Ectodermal cell (in vitro differentiated cells): ENCODE data around the gene SLC27A3.
A peak's percentile ranks its signal among the peaks of the same experiment; 100 is the strongest.

Experiments
- H3K27ac ChIP-seq: 2 replicates; pipeline ENCODE4 v1.7.0; 2013; ENCODE audit warnings: mild to moderate bottlenecking, low read depth, low read length; ENCODE audit not compliant: insufficient read depth, poor library complexity, severe bottlenecking
- H3K27me3 ChIP-seq: 2 replicates; pipeline ENCODE4 v1.7.0; 2013; ENCODE audit warnings: mild to moderate bottlenecking, low read length; ENCODE audit not compliant: insufficient read depth, control insufficient read depth, poor library complexity, severe bottlenecking
- H3K36me3 ChIP-seq: one replicate; pipeline ENCODE4 v1.7.0; 2013; ENCODE audit warnings: low read length; ENCODE audit not compliant: control insufficient read depth, insufficient read depth
- H3K4me1 ChIP-seq: one replicate; pipeline ENCODE4 v1.7.0; 2013; ENCODE audit warnings: low read length; ENCODE audit not compliant: control insufficient read depth, insufficient read depth
- H3K4me3 ChIP-seq: 2 replicates; pipeline ENCODE4 v1.7.0; 2013; ENCODE audit warnings: low read depth, low read length, control low read depth; ENCODE audit not compliant: insufficient read depth
- H3K9me3 ChIP-seq: 2 replicates; pipeline ENCODE4 v1.7.0; 2013; ENCODE audit warnings: mild to moderate bottlenecking, low read length, moderate library complexity; ENCODE audit not compliant: control insufficient read depth
- WGBS, 2 experiments: methylation state at CpG; one replicate each; pipeline ENCODE4 v1.1.7; 2013; ENCODE audit warnings: missing lambda C conversion rate in 2 of 2; 5-methylcytosine and 5-hydroxymethylcytosine counted together

SLC27A3 gene

GRCh38 chr1:153773096-153773921 lies 1.9 kb upstream of the SLC27A3 start:
- H3K4me3 ChIP-seq: no peak overlapping the region
- H3K27me3 ChIP-seq: peaks cover 15% of the 10 kb centered on the region
- H3K36me3 ChIP-seq: peaks cover 20% of the 10 kb centered on the region
- 86 to 89% methylated on average over 12 of the region's 12 CpGs for WGBS, 2 experiments
- H3K9me3 ChIP-seq: no peaks in the 10 kb centered on the region
- no peak overlapping the region for H3K27ac ChIP-seq
- H3K4me1 ChIP-seq: peaks cover 4% of the 10 kb centered on the region

- WGBS, 2 experiments: 93 to 94% methylated on average over 8 of the region's 8 CpGs
- Histone ChIP-seq H3K9me3 (no peaks in the 10 kb centered on the region), H3K4me1 (peaks cover 4% of the 10 kb centered on the region), H3K4me3 (no peak overlapping the region), H3K27ac (no peak overlapping the region), H3K36me3 (peaks cover 14% of the 10 kb centered on the region), H3K27me3 (peaks cover 15% of the 10 kb centered on the region)
Observed at GRCh38 chr1:153774026-153774595, 1.1 kb upstream of the SLC27A3 start.

DNA sequence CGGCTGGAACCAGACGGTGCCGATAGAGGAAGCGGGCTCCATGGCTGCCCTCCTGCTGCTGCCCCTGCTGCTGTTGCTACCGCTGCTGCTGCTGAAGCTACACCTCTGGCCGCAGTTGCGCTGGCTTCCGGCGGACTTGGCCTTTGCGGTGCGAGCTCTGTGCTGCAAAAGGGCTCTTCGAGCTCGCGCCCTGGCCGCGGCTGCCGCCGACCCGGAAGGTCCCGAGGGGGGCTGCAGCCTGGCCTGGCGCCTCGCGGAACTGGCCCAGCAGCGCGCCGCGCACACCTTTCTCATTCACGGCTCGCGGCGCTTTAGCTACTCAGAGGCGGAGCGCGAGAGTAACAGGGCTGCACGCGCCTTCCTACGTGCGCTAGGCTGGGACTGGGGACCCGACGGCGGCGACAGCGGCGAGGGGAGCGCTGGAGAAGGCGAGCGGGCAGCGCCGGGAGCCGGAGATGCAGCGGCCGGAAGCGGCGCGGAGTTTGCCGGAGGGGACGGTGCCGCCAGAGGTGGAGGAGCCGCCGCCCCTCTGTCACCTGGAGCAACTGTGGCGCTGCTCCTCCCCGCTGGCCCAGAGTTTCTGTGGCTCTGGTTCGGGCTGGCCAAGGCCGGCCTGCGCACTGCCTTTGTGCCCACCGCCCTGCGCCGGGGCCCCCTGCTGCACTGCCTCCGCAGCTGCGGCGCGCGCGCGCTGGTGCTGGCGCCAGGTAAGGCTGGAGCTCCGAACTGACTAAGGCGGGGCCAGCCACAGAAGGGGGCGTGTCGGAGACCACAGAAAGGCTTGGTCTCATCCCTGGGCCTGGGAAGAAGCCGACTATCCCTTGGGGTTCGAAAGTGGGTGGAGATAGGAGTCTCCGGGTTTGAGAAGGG lies 486 bp downstream of the SLC27A3 start:
- H3K4me3 ChIP-seq: peak overlapping the region; percentile 49
- H3K4me1 ChIP-seq: peaks cover 4% of the 10 kb centered on the region
- H3K27me3 ChIP-seq: peaks cover 15% of the 10 kb centered on the region
- H3K9me3 ChIP-seq: no peaks in the 10 kb centered on the region
- no peak overlapping the region for H3K27ac ChIP-seq
- H3K36me3 ChIP-seq: peaks cover 9% of the 10 kb centered on the region
- 0 to 1% methylated on average over 83 of the region's 83 CpGs for WGBS, 2 experiments

- Histone ChIP-seq H3K9me3 (no peaks in the 10 kb centered on the region), H3K36me3 (peaks cover 9% of the 10 kb centered on the region), H3K4me1 (peaks cover 4% of the 10 kb centered on the region), H3K27me3 (peaks cover 15% of the 10 kb centered on the region), H3K4me3 (peak overlapping the region; percentile 49), H3K27ac (no peak overlapping the region)
- 73 to 75% methylated on average over 10 of the region's 10 CpGs for WGBS, 2 experiments
Observed at GRCh38 chr1:153776352-153776751, 1.1 kb downstream of the SLC27A3 start.

DNA sequence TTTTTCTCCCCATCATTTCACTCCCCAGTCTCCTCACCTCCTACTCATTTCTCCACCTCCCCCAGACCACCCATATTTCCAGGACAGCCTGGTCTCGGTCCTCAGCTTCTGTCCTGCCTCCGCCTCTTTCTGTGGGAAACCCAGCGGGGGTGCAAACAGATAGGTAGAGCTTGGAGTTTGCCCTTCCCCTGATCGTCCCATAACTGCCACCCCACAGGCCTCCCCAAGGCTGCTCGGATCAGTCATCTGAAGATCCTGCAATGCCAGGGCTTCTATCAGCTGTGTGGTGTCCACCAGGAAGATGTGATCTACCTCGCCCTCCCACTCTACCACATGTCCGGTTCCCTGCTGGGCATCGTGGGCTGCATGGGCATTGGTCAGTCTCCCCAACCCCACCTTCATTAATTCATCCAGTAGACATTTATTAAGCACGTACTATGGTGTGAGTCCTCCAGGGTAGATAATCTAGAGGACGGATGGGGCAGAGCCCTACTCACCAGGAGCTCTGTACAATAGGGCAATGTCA lies 1.7 kb downstream of the SLC27A3 start:
- Histone ChIP-seq H3K36me3 (peaks cover 9% of the 10 kb centered on the region), H3K9me3 (no peaks in the 10 kb centered on the region), H3K27ac (no peak overlapping the region), H3K4me3 (no peak overlapping the region), H3K27me3 (peaks cover 15% of the 10 kb centered on the region), H3K4me1 (peaks cover 4% of the 10 kb centered on the region)
- 93 to 96% methylated on average over 10 of the region's 10 CpGs for WGBS, 2 experiments

DNA sequence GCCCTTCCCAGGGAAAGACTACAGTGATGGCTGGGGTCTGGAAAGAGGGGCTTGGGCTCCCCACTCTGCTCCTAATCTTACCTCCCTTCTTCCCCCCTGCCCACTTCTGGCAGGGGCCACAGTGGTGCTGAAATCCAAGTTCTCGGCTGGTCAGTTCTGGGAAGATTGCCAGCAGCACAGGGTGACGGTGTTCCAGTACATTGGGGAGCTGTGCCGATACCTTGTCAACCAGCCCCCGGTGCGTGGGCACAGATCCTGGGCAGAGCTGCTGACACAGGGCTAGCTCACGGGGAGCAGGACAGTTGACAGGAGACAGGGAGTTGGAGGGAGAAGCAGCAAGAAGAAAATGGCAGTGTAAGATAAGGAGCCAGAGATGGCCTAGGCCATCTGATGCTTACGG lies 2.4 kb downstream of the SLC27A3 start:
- H3K9me3 ChIP-seq: no peaks in the 10 kb centered on the region
- no peak overlapping the region for H3K4me3 ChIP-seq
- peaks cover 15% of the 10 kb centered on the region for H3K27me3 ChIP-seq
- WGBS, 2 experiments: 94 to 96% methylated on average over 7 of the region's 7 CpGs
- no peak overlapping the region for H3K27ac ChIP-seq
- H3K36me3 ChIP-seq: peaks cover 8% of the 10 kb centered on the region
- H3K4me1 ChIP-seq: peaks cover 4% of the 10 kb centered on the region

DNA sequence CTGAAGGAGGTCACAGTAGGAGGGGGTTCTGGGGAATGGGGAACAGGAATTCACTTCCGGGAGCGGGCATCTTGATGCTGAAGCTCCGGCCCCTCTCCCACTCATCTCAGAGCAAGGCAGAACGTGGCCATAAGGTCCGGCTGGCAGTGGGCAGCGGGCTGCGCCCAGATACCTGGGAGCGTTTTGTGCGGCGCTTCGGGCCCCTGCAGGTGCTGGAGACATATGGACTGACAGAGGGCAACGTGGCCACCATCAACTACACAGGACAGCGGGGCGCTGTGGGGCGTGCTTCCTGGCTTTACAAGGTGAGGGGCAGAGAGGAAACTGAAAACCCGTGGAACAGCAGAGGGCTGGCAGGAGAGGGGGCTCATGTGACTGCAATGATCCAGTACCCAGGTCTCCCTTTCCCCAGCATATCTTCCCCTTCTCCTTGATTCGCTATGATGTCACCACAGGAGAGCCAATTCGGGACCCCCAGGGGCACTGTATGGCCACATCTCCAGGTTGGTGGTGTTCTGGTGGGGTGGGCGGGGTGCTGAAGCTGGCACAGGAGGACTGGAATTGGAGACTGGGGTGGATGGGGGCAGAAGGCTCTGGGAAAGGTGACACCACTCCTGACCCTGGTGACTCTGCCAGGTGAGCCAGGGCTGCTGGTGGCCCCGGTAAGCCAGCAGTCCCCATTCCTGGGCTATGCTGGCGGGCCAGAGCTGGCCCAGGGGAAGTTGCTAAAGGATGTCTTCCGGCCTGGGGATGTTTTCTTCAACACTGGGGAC lies 3.0 kb downstream of the SLC27A3 start:
- WGBS, 2 experiments: 92 to 93% methylated on average over 22 of the region's 22 CpGs
- Histone ChIP-seq H3K27me3 (peaks cover 15% of the 10 kb centered on the region), H3K4me3 (no peak overlapping the region), H3K27ac (no peak overlapping the region), H3K9me3 (no peaks in the 10 kb centered on the region), H3K4me1 (peaks cover 4% of the 10 kb centered on the region), H3K36me3 (peaks cover 2% of the 10 kb centered on the region)

DNA sequence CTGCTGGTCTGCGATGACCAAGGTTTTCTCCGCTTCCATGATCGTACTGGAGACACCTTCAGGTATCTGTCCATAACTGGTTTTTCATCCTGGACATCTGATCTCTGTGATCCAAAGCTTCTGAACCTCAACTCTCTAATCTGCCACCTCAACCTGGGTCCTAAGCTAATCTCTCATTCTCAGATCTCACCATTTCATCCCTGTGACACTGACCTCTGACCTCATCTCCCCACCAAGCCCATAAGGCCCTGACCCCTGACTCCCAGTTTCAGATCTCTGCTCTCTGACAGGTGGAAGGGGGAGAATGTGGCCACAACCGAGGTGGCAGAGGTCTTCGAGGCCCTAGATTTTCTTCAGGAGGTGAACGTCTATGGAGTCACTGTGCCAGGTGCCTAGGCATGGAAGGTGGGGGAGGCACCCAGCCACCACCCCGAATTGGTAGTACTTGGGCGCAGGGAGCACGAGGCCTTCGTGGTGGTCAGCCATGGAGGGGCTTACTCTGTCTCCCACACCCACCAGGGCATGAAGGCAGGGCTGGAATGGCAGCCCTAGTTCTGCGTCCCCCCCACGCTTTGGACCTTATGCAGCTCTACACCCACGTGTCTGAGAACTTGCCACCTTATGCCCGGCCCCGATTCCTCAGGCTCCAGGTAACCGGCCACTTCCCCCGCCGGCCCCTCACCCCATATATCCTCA lies 3.8 kb downstream of the SLC27A3 start:
- H3K36me3 ChIP-seq: no peaks in the 10 kb centered on the region
- peaks cover 4% of the 10 kb centered on the region for H3K4me1 ChIP-seq
- H3K27ac ChIP-seq: no peak overlapping the region
- no peaks in the 10 kb centered on the region for H3K9me3 ChIP-seq
- 93 to 94% methylated on average over 18 of the region's 18 CpGs for WGBS, 2 experiments
- H3K27me3 ChIP-seq: peaks cover 15% of the 10 kb centered on the region
- no peak overlapping the region for H3K4me3 ChIP-seq
